Smooth muscle cell (in vitro differentiated cells): Measurements from ENCODE around the gene UMAD1. TPM values are rescaled to one million over a fixed set of nuclear protein-coding genes. Genes with fewer than 3 reads are reported as not detected.

ENCODE experiments used
- DNase-seq: peaks from one replicate; lab custom pipeline; 2025; ENCODE audit not compliant: unreplicated experiment; lab: John Stamatoyannopoulos, UW
- H2AFZ ChIP-seq: fragments of 200-600 bp; sonication (generic); 2 replicates; pipeline ENCODE4 v1.6.0; 2016; ENCODE audit warnings: antibody characterized with exemption, low read depth, mild to moderate bottlenecking
- H3F3A ChIP-seq: fragments of 200-600 bp; sonication (generic); 2 replicates; pipeline ENCODE4 v1.6.0; 2017; ENCODE audit warnings: antibody characterized with exemption, low read depth
- H3K27ac ChIP-seq: fragments of 200-600 bp; sonication (generic); 2 replicates; pipeline ENCODE4 v1.5.1; 2016; ENCODE audit warnings: low read depth, mild to moderate bottlenecking
- H3K27me3 ChIP-seq: fragments of 200-600 bp; sonication (generic); 2 replicates; pipeline ENCODE4 v1.6.1; 2016; ENCODE audit warnings: low read depth, mild to moderate bottlenecking
- H3K36me3 ChIP-seq: fragments of 200-600 bp; sonication (generic); 2 replicates; pipeline ENCODE4 v1.5.1; 2016; ENCODE audit warnings: low read depth
- H3K4me1 ChIP-seq: fragments of 200-600 bp; sonication (generic); 2 replicates; pipeline ENCODE4 v1.5.1; 2016; ENCODE audit warnings: low read depth
- H3K4me2 ChIP-seq: fragments of 200-600 bp; sonication (generic); 2 replicates; pipeline ENCODE4 v1.6.0; 2016; ENCODE audit warnings: mild to moderate bottlenecking
- H3K4me3 ChIP-seq: fragments of 200-600 bp; sonication (generic); 2 replicates; pipeline ENCODE4 v1.5.1; 2016; ENCODE audit warnings: mild to moderate bottlenecking
- H3K79me2 ChIP-seq: fragments of 200-600 bp; sonication (generic); 2 replicates; pipeline ENCODE4 v1.6.0; 2016; ENCODE audit warnings: low read depth, mild to moderate bottlenecking
- H3K9ac ChIP-seq: fragments of 200-600 bp; sonication (generic); 2 replicates; pipeline ENCODE4 v1.6.0; 2016; ENCODE audit warnings: low read depth
- H3K9me3 ChIP-seq: fragments of 200-600 bp; sonication (generic); replicated peaks from 2 replicates; pipeline ENCODE4 v1.5.1; 2016; ENCODE audit warnings: low read depth
- H4K20me1 ChIP-seq: fragments of 200-600 bp; sonication (generic); 2 replicates; pipeline ENCODE4 v1.6.0; 2016; ENCODE audit warnings: low read depth
- CTCF ChIP-seq: fragments of 200-600 bp; sonication (generic); IDR thresholded peaks from 2 replicates; pipeline ENCODE4 v1.5.1; 2017; ENCODE audit warnings: borderline replicate concordance, mild to moderate bottlenecking, antibody characterized with exemption; ENCODE audit not compliant: insufficient read depth, poor library complexity, severe bottlenecking
- WGBS: methylation state at CpG from one replicate; pipeline ENCODE4 v1.1.7; 2016; ENCODE audit warnings: low lambda C conversion rate; 5-methylcytosine and 5-hydroxymethylcytosine counted together
- polyA plus RNA-seq: library from polyadenylated mRNA; unstranded; fragments of >200 nt; fragmentation: Nextera tagmentation; extraction: Ambion mirVana; gene quantifications from 2 replicates; pipeline ENCODE4 v1.2.1, GENCODE V29; 2016
- total RNA-seq: library from RNA; depleted of rRNA; stranded (reverse); fragments of >200 nt; gene quantifications from 2 replicates; pipeline ENCODE4 v1.2.3, GENCODE V29; 2014

Gene UMAD1
- total and polyA plus RNA-seq, 2 experiments from 2014 or later, result 13.7 to 24.3 TPM

DNA sequence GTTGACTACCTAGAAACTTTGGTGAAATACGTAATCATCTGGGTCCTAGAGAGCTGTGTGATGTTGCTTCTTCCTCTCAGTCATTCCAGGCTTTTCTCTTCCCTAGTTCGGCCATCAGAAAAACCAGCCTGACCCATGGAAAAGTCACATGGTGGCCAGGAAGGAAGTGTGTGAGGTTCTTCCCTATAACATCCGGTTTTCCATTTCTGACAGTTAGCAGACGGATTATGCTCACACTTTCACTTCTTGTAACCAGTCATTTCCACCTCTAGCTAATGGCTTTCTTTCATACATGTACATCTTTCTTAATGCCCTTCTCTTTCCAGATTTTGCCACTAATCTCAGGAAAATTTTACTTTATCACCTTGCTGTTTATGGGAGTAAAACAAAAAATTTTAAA, 218.0 kb downstream of the UMAD1 start:
- Histone ChIP-seq H3K9ac (no peak overlapping the region), H3K9me3 (no peaks in the 10 kb centered on the region), H4K20me1 (no peaks in the 10 kb centered on the region), H3K27ac (no peak overlapping the region), H3K4me2 (no peak overlapping the region), H3F3A (no peaks in the 10 kb centered on the region), H3K4me3 (no peak overlapping the region), H3K4me1 (no peaks in the 10 kb centered on the region), H3K79me2 (no peaks in the 10 kb centered on the region), H2AFZ (no peak overlapping the region), H3K27me3 (no peaks in the 10 kb centered on the region), H3K36me3 (no peaks in the 10 kb centered on the region)
- WGBS, result 87% methylated on average over 4 of the region's 4 CpGs
- no peak for DNase-seq
- TF ChIP-seq CTCF, result no peak

DNA sequence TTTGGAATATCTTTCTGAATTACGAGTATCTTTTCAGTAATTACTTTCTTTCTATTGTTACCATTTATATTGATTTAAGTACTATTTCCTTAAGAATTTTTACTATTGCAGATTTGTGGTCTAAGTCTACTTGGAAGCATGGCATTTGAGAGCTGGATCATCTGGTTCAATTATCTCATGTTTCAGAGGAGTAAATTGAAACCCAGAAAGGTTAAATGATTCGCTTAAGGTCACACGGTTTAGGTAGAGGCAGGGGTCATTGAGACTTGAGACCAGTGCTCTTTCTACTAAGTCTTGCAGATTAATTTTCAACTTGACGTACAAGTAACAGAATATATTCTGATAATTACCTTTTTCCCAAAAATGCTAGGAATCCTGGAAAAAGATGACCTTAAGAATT, 218.9 kb downstream of the UMAD1 start:
- H3K36me3 ChIP-seq, result no peaks in the 10 kb centered on the region
- no peaks in the 10 kb centered on the region for H3K9me3 ChIP-seq
- no peak overlapping the region for H3K9ac ChIP-seq
- no peak for TF ChIP-seq CTCF
- H3K79me2 ChIP-seq, result no peaks in the 10 kb centered on the region
- H3F3A ChIP-seq, result no peaks in the 10 kb centered on the region
- H2AFZ ChIP-seq, result no peak overlapping the region
- no peak overlapping the region for H3K27ac ChIP-seq
- 94% methylated on average over 4 of the region's 4 CpGs for WGBS
- DNase-seq, result no peak
- H3K4me1 ChIP-seq, result no peaks in the 10 kb centered on the region
- no peak overlapping the region for H3K4me2 ChIP-seq
- no peaks in the 10 kb centered on the region for H3K27me3 ChIP-seq
- no peaks in the 10 kb centered on the region for H4K20me1 ChIP-seq
- H3K4me3 ChIP-seq, result no peak overlapping the region

- WGBS, result 96% methylated on average over 1 of the region's 1 CpG
- no peak overlapping the region for H3K4me3 ChIP-seq
- no peaks in the 10 kb centered on the region for H3K27me3 ChIP-seq
- TF ChIP-seq CTCF, result no peak
- H3K9ac ChIP-seq, result no peak overlapping the region
- DNase-seq, result no peak
- H3K4me2 ChIP-seq, result no peak overlapping the region
- H3F3A ChIP-seq, result no peaks in the 10 kb centered on the region
- no peak overlapping the region for H3K27ac ChIP-seq
- H3K4me1 ChIP-seq, result no peaks in the 10 kb centered on the region
- H2AFZ ChIP-seq, result no peak overlapping the region
- H4K20me1 ChIP-seq, result no peaks in the 10 kb centered on the region
- H3K9me3 ChIP-seq, result no peaks in the 10 kb centered on the region
- H3K79me2 ChIP-seq, result no peaks in the 10 kb centered on the region
- H3K36me3 ChIP-seq, result no peaks in the 10 kb centered on the region
Observed at GRCh38 chr7:7861211-7861633, 220.7 kb downstream of the UMAD1 start.

DNA sequence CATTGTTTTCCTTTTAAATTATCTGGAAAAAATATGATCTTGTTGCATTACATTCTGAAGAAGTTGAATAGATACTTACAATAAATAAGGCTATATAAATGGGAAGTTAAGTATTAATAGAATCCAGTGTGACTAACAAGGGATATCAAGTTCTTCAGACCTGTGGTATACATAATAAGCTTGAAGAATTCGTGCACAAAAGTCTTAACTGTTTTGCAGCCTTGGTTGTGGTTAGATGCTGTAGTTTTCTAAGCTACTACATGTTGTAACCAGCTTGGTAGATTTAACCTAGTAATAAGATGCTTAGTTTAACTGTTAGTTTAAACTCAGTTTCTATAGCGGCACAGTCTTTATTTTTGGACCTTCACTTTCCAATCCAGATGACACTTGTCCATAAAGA, 221.8 kb downstream of the UMAD1 start:
- Histone ChIP-seq H3K9me3 (no peaks in the 10 kb centered on the region), H3K27ac (no peak overlapping the region), H2AFZ (no peak overlapping the region), H4K20me1 (no peaks in the 10 kb centered on the region), H3K9ac (no peak overlapping the region), H3K4me2 (no peak overlapping the region), H3K79me2 (no peaks in the 10 kb centered on the region), H3K4me3 (no peak overlapping the region), H3F3A (no peaks in the 10 kb centered on the region), H3K36me3 (no peaks in the 10 kb centered on the region), H3K4me1 (no peaks in the 10 kb centered on the region), H3K27me3 (no peaks in the 10 kb centered on the region)
- TF ChIP-seq CTCF, result no peak
- DNase-seq, result no peak
- 81% methylated on average over 2 of the region's 2 CpGs for WGBS
